Epithelial cell of esophagus (primary cell): ENCODE data around the gene EEF2.
"Not testable (repeated sequence)": the region's sequence is repeated elsewhere in the genome, so short reads cannot be mapped to it uniquely, and the experiment has no call there.

Experiments used
- DNase-seq: peaks from one replicate; pipeline ENCODE4 v3.0.0; 2010; ENCODE audit warnings: low read depth
- H3K4me3 ChIP-seq: 2 replicates; pipeline ENCODE4 v1.5.1; 2011; ENCODE audit warnings: mild to moderate bottlenecking, low read length, control low read depth
- CTCF ChIP-seq: IDR thresholded peaks from 2 replicates; pipeline ENCODE4 v1.5.1; 2011; ENCODE audit warnings: low read depth, mild to moderate bottlenecking, low read length, control low read depth, inconsistent platforms; ENCODE audit not compliant: insufficient read depth; ENCODE audit errors: missing control alignments

The EEF2 gene

GRCh38 chr19:3963458-3964255 lies 21.6 kb downstream of the EEF2 start:
- no peak for TF ChIP-seq CTCF
- no peak for DNase-seq
- H3K4me3 ChIP-seq = no peak overlapping the region

- DNase-seq = no peak
- TF ChIP-seq CTCF = no peak
- H3K4me3 ChIP-seq = no peak overlapping the region
Measured at GRCh38 chr19:3961007-3961406, 24.3 kb downstream of the EEF2 start.

- no peak overlapping the region for H3K4me3 ChIP-seq
- DNase-seq = no peak
- no peak for TF ChIP-seq CTCF
Measured at GRCh38 chr19:3959766-3960131, 25.5 kb downstream of the EEF2 start.

- DNase-seq = no peak
- H3K4me3 ChIP-seq = no peak overlapping the region
- no peak for TF ChIP-seq CTCF
Measured at GRCh38 chr19:3958836-3959765, 26.2 kb downstream of the EEF2 start.

GRCh38 chr19:3955688-3956087 lies 29.6 kb downstream of the EEF2 start:
- TF ChIP-seq CTCF = no peak
- no peak for DNase-seq
- no peak overlapping the region for H3K4me3 ChIP-seq

GRCh38 chr19:3955276-3955675 lies 30.0 kb downstream of the EEF2 start:
- DNase-seq, H3K4me3 ChIP-seq: not testable (repeated sequence)

GRCh38 chr19:3954107-3954506 lies 31.2 kb downstream of the EEF2 start:
- no peak for TF ChIP-seq CTCF
- DNase-seq = no peak
- no peak overlapping the region for H3K4me3 ChIP-seq

GRCh38 chr19:3952755-3953276 lies 32.4 kb downstream of the EEF2 start:
- not testable (repeated sequence) for H3K4me3 ChIP-seq, DNase-seq
